ENCODE results near the gene HLCS.
A peak's percentile ranks its signal among the peaks of the same experiment; 100 is the strongest.
"Not testable (repeated sequence)": the region's sequence is repeated elsewhere in the genome, so short reads cannot be mapped to it uniquely, and the experiment has no call there.

Gene HLCS

DNA sequence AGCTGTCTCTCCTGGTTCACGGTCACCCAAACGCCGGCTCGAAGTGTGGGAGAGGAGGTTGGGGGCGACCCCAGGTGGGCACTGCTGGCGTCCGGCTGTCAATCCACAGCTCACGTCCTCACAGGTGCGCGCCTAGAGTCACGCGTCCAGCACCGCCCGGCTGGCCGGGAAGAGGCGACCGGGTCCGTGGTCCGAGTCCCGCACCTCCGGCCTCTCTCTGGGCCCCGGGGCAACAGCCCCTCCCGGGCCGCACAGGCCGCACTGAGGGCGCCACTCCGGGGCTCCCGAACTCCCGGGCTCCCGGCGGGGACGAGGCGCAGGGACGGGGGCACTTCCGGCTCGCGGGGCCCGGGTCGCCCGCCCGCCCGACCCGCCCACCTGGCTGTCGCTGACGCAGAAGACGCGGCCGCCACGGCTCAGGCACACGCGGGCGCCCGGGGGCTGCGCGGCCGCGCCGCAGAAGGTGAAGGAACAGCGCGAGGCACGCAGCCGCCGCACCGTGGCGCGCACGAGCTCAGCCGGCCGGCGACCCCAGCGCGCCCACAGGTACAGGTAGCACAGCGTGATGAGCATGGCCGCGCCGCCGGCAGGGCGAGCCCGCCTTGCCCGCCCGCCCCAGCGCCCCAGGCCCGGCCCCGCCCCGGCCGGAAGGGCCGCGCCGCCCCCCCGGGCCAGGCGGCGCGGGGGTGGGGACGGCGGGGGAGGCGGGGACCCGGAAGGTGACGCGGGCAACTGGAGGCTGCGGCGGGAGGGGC, at the start of gene HLCS:
Gene HLCS, minus strand, starts transcription at position 604 of the 755 bp plus-strand sequence. Its CDS starts 31 bp downstream, at position 573.
- peak within 1 kb of the TSS; percentile 82 for H3K27ac Mint-ChIP-seq
- H3K27me3 Mint-ChIP-seq = no peaks in the 10 kb centered on the region
- peak; percentile 93 for ATAC-seq
- peaks cover 15% of the 10 kb centered on the region for H3K4me1 Mint-ChIP-seq
- H3K4me3 Mint-ChIP-seq = peak within 1 kb of the TSS; percentile 77
- no peaks in the 10 kb centered on the region for H3K36me3 Mint-ChIP-seq
- H3K9me3 Mint-ChIP-seq = no peaks in the 10 kb centered on the region

- Mint-ChIP-seq H3K27me3 (peaks cover 77% of the 10 kb centered on the region), H3K9me3 (no peaks in the 10 kb centered on the region), H3K27ac (no peak overlapping the region), H3K36me3 (no peaks in the 10 kb centered on the region), H3K4me1 (peaks cover 13% of the 10 kb centered on the region), H3K4me3 (peak overlapping the region; percentile 56)
- peak; percentile 86 for ATAC-seq
These were observed 43.4 kb upstream of the HLCS start for GRCh38 chr21:37009740-37010341.

DNA sequence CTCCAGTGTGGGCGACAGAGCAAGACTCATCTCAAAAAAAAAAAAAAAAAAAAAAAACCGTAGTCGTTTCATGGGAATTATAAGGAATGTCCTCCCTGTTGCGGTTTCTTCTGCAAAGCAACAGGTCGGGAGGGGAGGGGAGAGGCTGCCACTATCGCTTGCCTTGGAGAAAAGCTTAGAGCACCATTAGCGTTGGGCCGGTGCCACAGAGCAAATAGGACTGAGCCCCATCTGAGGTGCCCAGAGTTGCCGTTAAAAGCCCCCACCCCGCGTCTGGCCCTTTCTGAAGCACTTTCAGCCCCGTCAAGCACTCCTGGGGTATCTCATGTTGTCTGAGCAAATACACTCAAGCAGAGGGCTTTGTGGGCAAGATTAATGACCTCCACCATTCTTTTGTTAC, 42.3 kb upstream of the HLCS start:
- Mint-ChIP-seq H3K4me1 (peaks cover 13% of the 10 kb centered on the region), H3K4me3 (no peak overlapping the region), H3K9me3 (no peaks in the 10 kb centered on the region), H3K27ac (no peak overlapping the region), H3K27me3 (peaks cover 66% of the 10 kb centered on the region), H3K36me3 (no peaks in the 10 kb centered on the region)
- ATAC-seq = no peak

- H3K36me3 Mint-ChIP-seq = no peaks in the 10 kb centered on the region
- peak within 1 kb of the TSS; percentile 48 for H3K4me3 Mint-ChIP-seq
- no peaks in the 10 kb centered on the region for H3K9me3 Mint-ChIP-seq
- ATAC-seq = peak; percentile 28
- H3K4me1 Mint-ChIP-seq = peaks cover 13% of the 10 kb centered on the region
- peaks cover 47% of the 10 kb centered on the region for H3K27me3 Mint-ChIP-seq
- H3K27ac Mint-ChIP-seq = no peak within 1 kb of the TSS
These were observed 40.2 kb upstream of the HLCS start, which contains the start of gene RIPPLY3 for GRCh38 chr21:37006486-37007291. RIPPLY3 (plus strand) TSS chr21:37006702; CDS start chr21:37006773, 71 bp downstream.

- H3K9me3 Mint-ChIP-seq = no peaks in the 10 kb centered on the region
- no peak for ATAC-seq
- H3K27me3 Mint-ChIP-seq = peaks cover 38% of the 10 kb centered on the region
- peak overlapping the region; percentile 31 for H3K4me3 Mint-ChIP-seq
- H3K27ac Mint-ChIP-seq = no peak overlapping the region
- H3K4me1 Mint-ChIP-seq = peaks cover 13% of the 10 kb centered on the region
- no peaks in the 10 kb centered on the region for H3K36me3 Mint-ChIP-seq
These were observed 39.3 kb upstream of the HLCS start for GRCh38 chr21:37005548-37006485.

DNA sequence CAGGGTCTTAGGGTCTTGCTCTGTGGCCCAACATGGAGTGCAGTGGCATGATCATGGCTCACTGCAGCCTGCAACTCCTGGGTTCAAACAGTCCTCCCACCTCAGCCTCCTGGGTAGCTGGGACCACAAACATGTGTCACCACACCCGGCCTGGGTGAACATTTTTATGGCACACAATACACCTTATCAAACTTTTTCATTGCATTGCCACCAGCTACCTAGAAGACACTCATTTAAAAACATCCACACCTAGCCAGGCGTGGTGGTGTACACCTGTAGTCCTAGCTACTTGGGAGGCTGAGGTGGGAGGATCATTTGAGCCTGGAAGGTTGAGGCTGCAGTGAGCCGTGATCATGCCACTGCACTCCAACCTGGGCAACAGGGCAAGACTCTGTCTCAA, 37.4 kb upstream of the HLCS start:
- not testable (repeated sequence) for H3K9me3 Mint-ChIP-seq, H3K4me3 Mint-ChIP-seq, H3K36me3 Mint-ChIP-seq, H3K4me1 Mint-ChIP-seq, ATAC-seq, H3K27ac Mint-ChIP-seq
- peaks cover 19% of the 10 kb centered on the region for H3K27me3 Mint-ChIP-seq

DNA sequence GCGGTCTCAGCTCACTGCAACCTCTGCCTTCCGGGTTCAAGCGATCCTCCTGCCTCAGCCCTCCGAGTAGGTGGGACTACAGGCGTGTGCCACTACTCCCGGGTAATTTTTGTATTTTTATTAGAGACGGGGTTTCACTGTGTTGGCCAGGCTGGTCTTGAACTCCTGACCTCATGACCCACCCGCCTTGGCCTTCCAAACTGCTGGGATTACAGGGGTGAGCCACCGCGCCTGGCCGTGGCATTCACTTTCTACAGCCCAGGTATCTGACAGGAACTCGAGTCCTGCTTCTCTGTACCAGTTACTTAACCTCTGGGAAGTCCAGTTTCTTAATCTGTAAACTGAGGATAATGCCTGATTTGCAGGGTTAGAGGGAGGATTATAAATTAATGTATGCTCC, 36.4 kb upstream of the HLCS start:
- H3K36me3 Mint-ChIP-seq, H3K4me1 Mint-ChIP-seq, H3K27me3 Mint-ChIP-seq, ATAC-seq, H3K27ac Mint-ChIP-seq, H3K4me3 Mint-ChIP-seq, H3K9me3 Mint-ChIP-seq: not testable (repeated sequence)

GRCh38 chr21:37001441-37001840, 35.0 kb upstream of the HLCS start:
- H3K27me3 Mint-ChIP-seq = no peaks in the 10 kb centered on the region
- H3K4me3 Mint-ChIP-seq = no peak overlapping the region
- H3K36me3 Mint-ChIP-seq = no peaks in the 10 kb centered on the region
- no peak for ATAC-seq
- H3K9me3 Mint-ChIP-seq = no peaks in the 10 kb centered on the region
- no peak overlapping the region for H3K27ac Mint-ChIP-seq
- no peaks in the 10 kb centered on the region for H3K4me1 Mint-ChIP-seq

GRCh38 chr21:37000381-37000780, 33.9 kb upstream of the HLCS start:
- Mint-ChIP-seq H3K27me3 (no peaks in the 10 kb centered on the region), H3K4me1 (no peaks in the 10 kb centered on the region), H3K9me3 (no peaks in the 10 kb centered on the region), H3K27ac (no peak overlapping the region), H3K4me3 (no peak overlapping the region), H3K36me3 (no peaks in the 10 kb centered on the region)
- ATAC-seq = no peak

- no peak overlapping the region for H3K27ac Mint-ChIP-seq
- no peaks in the 10 kb centered on the region for H3K27me3 Mint-ChIP-seq
- ATAC-seq = no peak
- H3K36me3 Mint-ChIP-seq = no peaks in the 10 kb centered on the region
- no peaks in the 10 kb centered on the region for H3K9me3 Mint-ChIP-seq
- H3K4me3 Mint-ChIP-seq = no peak overlapping the region
- H3K4me1 Mint-ChIP-seq = no peaks in the 10 kb centered on the region
These were observed 32.8 kb upstream of the HLCS start for GRCh38 chr21:36999131-36999898.

- H3K4me1 Mint-ChIP-seq, H3K36me3 Mint-ChIP-seq, H3K4me3 Mint-ChIP-seq, H3K9me3 Mint-ChIP-seq, H3K27me3 Mint-ChIP-seq, ATAC-seq, H3K27ac Mint-ChIP-seq: not testable (repeated sequence)
These were observed 28.8 kb upstream of the HLCS start for GRCh38 chr21:36995285-36995684.

- H3K27me3 Mint-ChIP-seq = no peaks in the 10 kb centered on the region
- ATAC-seq = no peak
- no peaks in the 10 kb centered on the region for H3K36me3 Mint-ChIP-seq
- peaks cover 6% of the 10 kb centered on the region for H3K4me1 Mint-ChIP-seq
- H3K4me3 Mint-ChIP-seq = peak overlapping the region; percentile 39
- H3K9me3 Mint-ChIP-seq = no peaks in the 10 kb centered on the region
- H3K27ac Mint-ChIP-seq = no peak overlapping the region
These were observed 28.2 kb upstream of the HLCS start for GRCh38 chr21:36994501-36995158.

- no peak overlapping the region for H3K27ac Mint-ChIP-seq
- H3K4me1 Mint-ChIP-seq = peaks cover 6% of the 10 kb centered on the region
- H3K36me3 Mint-ChIP-seq = no peaks in the 10 kb centered on the region
- H3K4me3 Mint-ChIP-seq = no peak overlapping the region
- ATAC-seq = no peak
- no peaks in the 10 kb centered on the region for H3K27me3 Mint-ChIP-seq
- no peaks in the 10 kb centered on the region for H3K9me3 Mint-ChIP-seq
These were observed 26.2 kb upstream of the HLCS start for GRCh38 chr21:36992671-36993070.

Measured in stimulated activated memory B cell treated with anti-CD40 and anti-IgM and Interleukin-4, amounts not matched to agents 10 μg/mL and 1 μg/mL and 100 μg/mL, for 72 hours (primary cell).